Psoas muscle (tissue), 8 donors: ENCODE data around the gene GNAQ. TPM values are rescaled to one million over a fixed set of nuclear protein-coding genes. Genes with fewer than 3 reads are reported as not detected.

Source experiments
- ATAC-seq, 4 donors: fragments of 200-7000 bp; cut with Tn5 transposase; one replicate each; pipeline ENCODE4 v1.9.1; 2020; ENCODE audit warnings: moderate library complexity in 3 of 4, mild to moderate bottlenecking in 2 of 4
- DNase-seq, 2 donors: peaks; one replicate each; pipeline ENCODE4 v3.0.0-alpha.2; 2020
- H3K27ac ChIP-seq: fragments of 200-600 bp; one replicate; pipeline ENCODE4 v1.8.0; 2022
- H3K27me3 ChIP-seq, 3 donors: fragments of 200-600 bp in 1 of 3; one replicate each; pipeline versions ENCODE4 v1.6.1 to v1.8.0; 2013 to 2022; ENCODE audit warnings: low read length in 2 of 3, mild to moderate bottlenecking in 2 of 3, moderate library complexity in 1 of 3; ENCODE audit not compliant: insufficient read depth in 3 of 3
- H3K36me3 ChIP-seq, 2 donors: fragments of 200-600 bp in 1 of 2; one replicate each; pipeline versions ENCODE4 v1.6.1 to v1.8.0; 2013 to 2022; ENCODE audit warnings: low read depth in 1 of 2, mild to moderate bottlenecking in 1 of 2, moderate library complexity in 1 of 2; ENCODE audit not compliant: insufficient read depth in 1 of 2
- H3K4me1 ChIP-seq: fragments of 200-600 bp; one replicate; pipeline ENCODE4 v1.8.0; 2022
- H3K4me3 ChIP-seq: fragments of 200-600 bp; one replicate; pipeline ENCODE4 v1.8.0; 2022; ENCODE audit warnings: mild to moderate bottlenecking
- H3K9me3 ChIP-seq: fragments of 200-600 bp; one replicate; pipeline ENCODE4 v1.8.0; 2022
- CTCF ChIP-seq: fragments of 200-600 bp; IDR thresholded peaks from one replicate; pipeline ENCODE4 v1.8.0; 2022; ENCODE audit warnings: antibody characterized with exemption
- WGBS, 3 donors: extraction: QIAGEN DNeasy Blood & Tissue Kit; methylation state at CpG; one replicate each; pipeline versions ENCODE4 v1.1.6 to v1.1.7; 2013; 5-methylcytosine and 5-hydroxymethylcytosine counted together
- intact Hi-C, 2 donors: fragments of 100-400 bp; cut with DNase I; formaldehyde crosslinking; loops; one replicate each; pipeline versions ENCODE4 v1.11.0 to v1.14.2; 2022
- polyA plus RNA-seq, 3 donors: library from polyadenylated mRNA; stranded (reverse); fragments of 200-250 nt; gene quantifications; one replicate each; pipeline ENCODE4 v1.2.3, GENCODE V29; 2013
- total RNA-seq, 4 donors: library from RNA; stranded (reverse); fragmentation: NEBNext Ultra II Directional in 2 of 4; extraction: Animal tissue kit (Norgen Biotek cat#: 25700) in 2 of 4; gene quantifications; one replicate each; pipeline versions ENCODE4 v1.2.1 to v1.2.4, GENCODE V29; 2021 to 2023
- donor health status: healthy with polysubstance abuse.
- donor health status: DM: no; HTN: no; CAD: no; lungs with moderate emphysema.
- donor health status: Bipolar disorder and iron deficiency.
- donor health status: healthy.
- donor health status: DM: yes; HTN: yes; CAD: no.
- donor health status: DM: no; HTN: no; CAD: no.
- donor health status: DM: no; HTN: no; CAD: no.
- donor health status: DM: yes; HTN: yes; CAD: no.

Gene GNAQ
- total and polyA plus RNA-seq, 7 donors: 8.3 to 26.6 (median 23.8) TPM

GRCh38 chr9:77750284-77750683, 281.3 kb downstream of the GNAQ start:
- H3K9me3 ChIP-seq: no peaks in the 10 kb centered on the region
- intact Hi-C loops: loop anchor here (2.0 to 10.0 kb wide), 3 partner anchors 285 to 317 kb away; partner anchors contain the start of gene GNAQ (in 1 of the 2)
- no peaks in the 10 kb centered on the region for H3K27me3 ChIP-seq
- DNase-seq (no peak), ATAC-seq (no peak)
- 45 to 59% (median 53%) methylated on average over 1 of the region's 1 CpG for WGBS, 3 donors
- no peak overlapping the region for H3K27ac ChIP-seq
- no peak overlapping the region for H3K4me3 ChIP-seq
- H3K36me3 ChIP-seq: no peaks in the 10 kb centered on the region
- TF ChIP-seq CTCF: no peak
- H3K4me1 ChIP-seq: no peaks in the 10 kb centered on the region

- Histone ChIP-seq H3K27ac (no peak overlapping the region), H3K27me3 (no peaks in the 10 kb centered on the region), H3K4me1 (no peaks in the 10 kb centered on the region), H3K9me3 (no peaks in the 10 kb centered on the region), H3K36me3 (no peaks in the 10 kb centered on the region), H3K4me3 (no peak overlapping the region)
- DNase-seq (no peak), ATAC-seq (no peak)
- intact Hi-C loops: no loop called here
- TF ChIP-seq CTCF: no peak
Measured at GRCh38 chr9:77748214-77748772, 283.3 kb downstream of the GNAQ start.

GRCh38 chr9:77747163-77747562, 284.4 kb downstream of the GNAQ start:
- Histone ChIP-seq H3K36me3 (no peaks in the 10 kb centered on the region), H3K27me3 (no peaks in the 10 kb centered on the region), H3K9me3 (no peaks in the 10 kb centered on the region), H3K4me3 (no peak overlapping the region), H3K4me1 (no peaks in the 10 kb centered on the region), H3K27ac (no peak overlapping the region)
- ATAC-seq (no peak), DNase-seq (no peak)
- TF ChIP-seq CTCF: no peak
- intact Hi-C loops: no loop called here

- ATAC-seq: no peak
- H3K4me1 ChIP-seq: no peaks in the 10 kb centered on the region
- 35 to 59% (median 47%) methylated on average over 6 of the region's 6 CpGs for WGBS, 3 donors
- no peaks in the 10 kb centered on the region for H3K36me3 ChIP-seq
- H3K27me3 ChIP-seq: no peaks in the 10 kb centered on the region
- intact Hi-C loops: no loop called here
- no peaks in the 10 kb centered on the region for H3K9me3 ChIP-seq
- TF ChIP-seq CTCF: no peak
- H3K27ac ChIP-seq: no peak overlapping the region
- H3K4me3 ChIP-seq: no peak overlapping the region
- DNase-seq: no peak
Measured at GRCh38 chr9:77744841-77745430, 286.7 kb downstream of the GNAQ start.

GRCh38 chr9:77743386-77743785, 288.2 kb downstream of the GNAQ start:
- H3K27ac ChIP-seq: no peak overlapping the region
- TF ChIP-seq CTCF: no peak
- intact Hi-C loops: no loop called here
- 74 to 100% (median 84%) methylated on average over 1 of the region's 1 CpG for WGBS, 3 donors
- H3K4me3 ChIP-seq: no peak overlapping the region
- DNase-seq (no peak), ATAC-seq (no peak)
- H3K9me3 ChIP-seq: no peaks in the 10 kb centered on the region
- H3K4me1 ChIP-seq: no peaks in the 10 kb centered on the region
- H3K27me3 ChIP-seq: no peaks in the 10 kb centered on the region
- H3K36me3 ChIP-seq: no peaks in the 10 kb centered on the region
